GDM1 (cell line): ENCODE measurements around the gene TAOK2.
"Not testable (repeated sequence)": the region's sequence is repeated elsewhere in the genome, so short reads cannot be mapped to it uniquely, and the experiment has no call there.

Experiments used
- DNase-seq: peaks from one replicate; lab custom pipeline; 2025; lab: John Stamatoyannopoulos, UW

The TAOK2 gene

GRCh38 chr16:30025574-30025973 is 51.9 kb downstream of the TAOK2 start:
- no peak for DNase-seq

- DNase-seq = no peak
These were observed 52.8 kb downstream of the TAOK2 start for GRCh38 chr16:30026449-30026848.

- no peak for DNase-seq
These were observed 54.1 kb downstream of the TAOK2 start for GRCh38 chr16:30027588-30028437.

- DNase-seq = no peak
These were observed 54.9 kb downstream of the TAOK2 start for GRCh38 chr16:30028438-30029076.

GRCh38 chr16:30030011-30030685 is 56.5 kb downstream of the TAOK2 start:
- DNase-seq = no peak

GRCh38 chr16:30030841-30031413 is 57.3 kb downstream of the TAOK2 start, which contains the start of gene TLCD3B:
TLCD3B (minus strand) TSS chr16:30031271; CDS start chr16:30030527, 744 bp downstream.
- DNase-seq = no peak

- DNase-seq = no peak
These were observed 57.8 kb downstream of the TAOK2 start for GRCh38 chr16:30031477-30031918.

GRCh38 chr16:30032083-30032819 is 58.6 kb downstream of the TAOK2 start:
- peak; percentile 48 for DNase-seq

- DNase-seq = no peak
These were observed 59.6 kb downstream of the TAOK2 start for GRCh38 chr16:30033270-30033669.

GRCh38 chr16:30040221-30040620 is 66.6 kb downstream of the TAOK2 start:
- no peak for DNase-seq

- not testable (repeated sequence) for DNase-seq
These were observed 67.0 kb downstream of the TAOK2 start for GRCh38 chr16:30040690-30041089.

GRCh38 chr16:30041841-30042240 is 68.2 kb downstream of the TAOK2 start:
- no peak for DNase-seq
